Brain microvascular endothelial cell (primary cell): ENCODE results near the gene GPR62.
A peak's percentile ranks its signal among the peaks of the same experiment; 100 is the strongest.
"Not testable (repeated sequence)": the region's sequence is repeated elsewhere in the genome, so short reads cannot be mapped to it uniquely, and the experiment has no call there.

ENCODE experiments used
- DNase-seq: peaks from one replicate; pipeline ENCODE4 v3.0.0-alpha.2; 2020
- H3K27ac ChIP-seq: fragments of 250-450 bp; sonication (Bioruptor Pico); 2 replicates; pipeline ENCODE4 v1.5.1; 2020; ENCODE audit warnings: mild to moderate bottlenecking, moderate library complexity
- H3K27me3 ChIP-seq: fragments of 250-450 bp; sonication (Bioruptor Pico); replicated peaks from 2 replicates; pipeline ENCODE4 v1.5.1; 2020; ENCODE audit warnings: mild to moderate bottlenecking
- H3K36me3 ChIP-seq: fragments of 250-450 bp; sonication (Bioruptor Pico); replicated peaks from 2 replicates; pipeline ENCODE4 v1.5.1; 2020; ENCODE audit warnings: mild to moderate bottlenecking
- H3K4me3 ChIP-seq: 2 replicates; pipeline ENCODE4 v1.5.1; 2011; ENCODE audit warnings: low read depth, mild to moderate bottlenecking, control low read depth, low read length, moderate library complexity
- in situ Hi-C: cut with HindIII; loops from 2 replicates; pipeline ENCODE4 v1.10.0; 2017; ENCODE audit warnings: low sequenced_read_pairs, low pct_ligation_motif_present
- TF ChIP-seq, protein P1 (sequence below): IDR thresholded peaks from 2 replicates; pipeline ENCODE4 v1.5.1; 2011; ENCODE audit warnings: low read depth, mild to moderate bottlenecking, moderate library complexity, low read length, control low read depth, inconsistent platforms; ENCODE audit errors: missing control alignments

The GPR62 gene

GRCh38 chr3:51987568-51987967 is 32.4 kb downstream of the GPR62 start:
- peaks cover 16% of the 10 kb centered on the region for H3K36me3 ChIP-seq
- H3K27ac ChIP-seq: no peak overlapping the region
- H3K27me3 ChIP-seq: no peaks in the 10 kb centered on the region
- no peak overlapping the region for H3K4me3 ChIP-seq
- in situ Hi-C loops: no loop called here
- DNase-seq: no peak
- TF ChIP-seq, protein P1, sequence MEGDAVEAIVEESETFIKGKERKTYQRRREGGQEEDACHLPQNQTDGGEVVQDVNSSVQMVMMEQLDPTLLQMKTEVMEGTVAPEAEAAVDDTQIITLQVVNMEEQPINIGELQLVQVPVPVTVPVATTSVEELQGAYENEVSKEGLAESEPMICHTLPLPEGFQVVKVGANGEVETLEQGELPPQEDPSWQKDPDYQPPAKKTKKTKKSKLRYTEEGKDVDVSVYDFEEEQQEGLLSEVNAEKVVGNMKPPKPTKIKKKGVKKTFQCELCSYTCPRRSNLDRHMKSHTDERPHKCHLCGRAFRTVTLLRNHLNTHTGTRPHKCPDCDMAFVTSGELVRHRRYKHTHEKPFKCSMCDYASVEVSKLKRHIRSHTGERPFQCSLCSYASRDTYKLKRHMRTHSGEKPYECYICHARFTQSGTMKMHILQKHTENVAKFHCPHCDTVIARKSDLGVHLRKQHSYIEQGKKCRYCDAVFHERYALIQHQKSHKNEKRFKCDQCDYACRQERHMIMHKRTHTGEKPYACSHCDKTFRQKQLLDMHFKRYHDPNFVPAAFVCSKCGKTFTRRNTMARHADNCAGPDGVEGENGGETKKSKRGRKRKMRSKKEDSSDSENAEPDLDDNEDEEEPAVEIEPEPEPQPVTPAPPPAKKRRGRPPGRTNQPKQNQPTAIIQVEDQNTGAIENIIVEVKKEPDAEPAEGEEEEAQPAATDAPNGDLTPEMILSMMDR: no peak

DNA sequence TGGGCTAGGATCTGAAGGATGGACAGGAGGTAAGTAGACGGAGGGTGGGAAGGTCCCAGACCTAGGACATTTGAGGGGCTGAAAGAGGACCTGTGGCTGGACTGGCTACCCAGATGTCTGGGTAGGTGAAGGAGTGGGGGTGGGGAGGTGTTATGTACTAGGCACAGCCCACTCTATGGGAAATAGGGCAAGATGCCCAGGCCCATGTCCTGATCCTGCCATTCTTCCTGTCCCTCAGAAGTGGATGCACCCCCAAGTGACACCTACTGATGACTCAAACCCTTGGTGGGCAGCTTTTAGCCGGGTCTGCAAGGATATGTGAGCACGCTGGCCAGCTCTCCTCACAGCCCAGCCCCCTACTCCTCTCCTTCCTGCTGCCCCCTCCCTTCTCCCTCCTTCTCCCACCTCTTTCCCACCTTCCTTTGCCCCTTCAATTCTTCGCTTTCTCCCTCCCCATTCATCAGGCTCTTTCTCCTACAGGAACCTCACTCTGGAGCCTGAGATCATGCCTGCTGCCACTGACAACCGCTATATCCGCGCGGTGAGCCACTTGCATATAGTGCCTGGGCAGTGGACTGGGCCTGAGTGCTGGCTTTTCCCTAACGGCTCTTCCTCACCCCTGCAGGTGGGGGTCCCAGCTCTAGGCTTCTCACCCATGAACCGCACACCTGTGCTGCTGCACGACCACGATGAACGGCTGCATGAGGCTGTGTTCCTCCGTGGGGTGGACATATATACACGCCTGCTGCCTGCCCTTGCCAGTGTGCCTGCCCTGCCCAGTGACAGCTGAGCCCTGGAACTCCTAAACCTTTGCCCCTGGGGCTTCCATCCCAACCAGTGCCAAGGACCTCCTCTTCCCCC is 33.3 kb downstream of the GPR62 start:
- no peak overlapping the region for H3K27ac ChIP-seq
- peaks cover 24% of the 10 kb centered on the region for H3K36me3 ChIP-seq
- no peaks in the 10 kb centered on the region for H3K27me3 ChIP-seq
- in situ Hi-C loops: no loop called here
- no peak for DNase-seq
- no peak overlapping the region for H3K4me3 ChIP-seq
- TF ChIP-seq, protein P1: no peak

- H3K4me3 ChIP-seq, DNase-seq, in situ Hi-C loops, H3K27me3 ChIP-seq, H3K27ac ChIP-seq: not testable (repeated sequence)
- H3K36me3 ChIP-seq: peaks cover 39% of the 10 kb centered on the region
Measured at GRCh38 chr3:51990501-51990971, 35.4 kb downstream of the GPR62 start.

- in situ Hi-C loops: no loop called here
- no peak overlapping the region for H3K27ac ChIP-seq
- H3K27me3 ChIP-seq: no peaks in the 10 kb centered on the region
- H3K36me3 ChIP-seq: peaks cover 39% of the 10 kb centered on the region
- H3K4me3 ChIP-seq: no peak overlapping the region
- TF ChIP-seq, protein P1: no peak
- DNase-seq: no peak
Measured at GRCh38 chr3:51992017-51992682, 37.0 kb downstream of the GPR62 start.

GRCh38 chr3:51993657-51994056 is 38.5 kb downstream of the GPR62 start:
- DNase-seq, H3K4me3 ChIP-seq, in situ Hi-C loops, H3K27me3 ChIP-seq, H3K27ac ChIP-seq: not testable (repeated sequence)
- H3K36me3 ChIP-seq: peaks cover 39% of the 10 kb centered on the region

DNA sequence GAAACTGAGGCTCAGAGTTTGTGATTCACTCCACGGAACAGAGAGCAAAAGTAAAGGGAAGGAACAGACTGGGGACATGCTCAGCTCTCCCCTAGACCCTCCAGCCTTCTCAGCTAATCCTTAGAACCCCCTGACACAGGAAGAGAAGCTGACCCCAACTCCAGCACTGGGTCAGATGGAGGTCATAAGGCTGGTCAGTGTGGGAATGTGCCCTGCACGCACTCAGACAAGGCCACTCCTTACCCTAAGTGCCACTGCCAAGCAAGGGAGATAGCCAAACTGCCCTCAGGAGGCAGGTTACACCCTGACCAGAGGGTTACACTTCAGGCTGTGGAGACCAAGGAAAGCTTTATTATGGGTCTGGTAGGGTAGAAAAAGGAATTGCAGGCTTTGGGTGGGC is 39.3 kb downstream of the GPR62 start:
- Histone ChIP-seq H3K4me3 (peak overlapping the region; percentile 99), H3K36me3 (peaks cover 39% of the 10 kb centered on the region), H3K27me3 (no peaks in the 10 kb centered on the region), H3K27ac (peak overlapping the region; percentile 90)
- in situ Hi-C loops: no loop called here
- TF ChIP-seq, protein P1: no peak
- no peak for DNase-seq
